Tibial nerve (tissue), 4 donors: ENCODE measurements around the gene FOXK1. TPM values are rescaled to one million over a fixed set of nuclear protein-coding genes. Genes with fewer than 3 reads are reported as not detected.

Experiments used
- DNase-seq, 2 donors: peaks; one replicate each; pipeline ENCODE4 v3.0.0-alpha.2; 2019; ENCODE audit warnings: low spot score in 2 of 2
- H3K27ac ChIP-seq, 4 donors: fragments of 200-600 bp; sonication (generic) in 3 of 4; one replicate each; pipeline ENCODE4 v1.5.1; 2017 to 2019; ENCODE audit warnings: mild to moderate bottlenecking in 1 of 4
- H3K27me3 ChIP-seq, 2 donors: fragments of 200-600 bp; sonication (generic) in 1 of 2; one replicate each; pipeline versions ENCODE4 v1.5.1 to v1.6.0; 2017 to 2019
- H3K36me3 ChIP-seq, 3 donors: fragments of 200-600 bp; sonication (generic); one replicate each; pipeline ENCODE4 v1.5.1; 2018 to 2019
- H3K4me1 ChIP-seq, 4 donors: fragments of 200-600 bp; sonication (generic) in 3 of 4; one replicate each; pipeline ENCODE4 v1.5.1; 2017 to 2019
- H3K4me3 ChIP-seq, 4 donors: fragments of 200-600 bp; sonication (generic) in 3 of 4; one replicate each; pipeline ENCODE4 v1.5.1; 2017 to 2019; ENCODE audit warnings: mild to moderate bottlenecking in 1 of 4, moderate library complexity in 1 of 4
- H3K9me3 ChIP-seq, 4 donors: fragments of 200-600 bp; sonication (generic) in 3 of 4; one replicate each; pipeline ENCODE4 v1.5.1; 2017 to 2019
- EP300 ChIP-seq, 2 donors: sonication (generic); formaldehyde crosslinking; IDR thresholded peaks; one replicate each; pipeline ENCODE4 v1.6.1; 2017; ENCODE audit warnings: antibody characterized with exemption in 2 of 2, mild to moderate bottlenecking in 1 of 2
- POLR2A ChIP-seq, 2 donors: fragments of 450-650 bp; IDR thresholded peaks; one replicate each; pipeline ENCODE4 v1.6.1; 2017; ENCODE audit warnings: antibody characterized with exemption in 2 of 2, mild to moderate bottlenecking in 2 of 2, moderate library complexity in 2 of 2
- WGBS, 2 donors: methylation state at CpG; one replicate each; pipeline ENCODE4 v1.1.5; 2018; 5-methylcytosine and 5-hydroxymethylcytosine counted together
- total RNA-seq, 4 donors: library from RNA; depleted of rRNA; stranded (reverse); fragments of >200 nt; gene quantifications; one replicate each; pipeline ENCODE4 v1.1.0, GENCODE V29; 2016
- TF ChIP-seq, protein P1 (sequence below), 5 experiments: fragments of 200-600 bp in 3 of 5; fragments of 450-650 bp in 2 of 5; sonication (generic) in 3 of 5; IDR thresholded peaks; one replicate each; pipeline ENCODE4 v1.5.1; 2016 to 2019; ENCODE audit warnings: antibody characterized with exemption in 5 of 5, mild to moderate bottlenecking in 3 of 5, moderate library complexity in 2 of 5

FOXK1 gene
- total RNA-seq, 4 donors from 2014 or later, result 24.5 to 47.3 (median 26.4) TPM

DNA sequence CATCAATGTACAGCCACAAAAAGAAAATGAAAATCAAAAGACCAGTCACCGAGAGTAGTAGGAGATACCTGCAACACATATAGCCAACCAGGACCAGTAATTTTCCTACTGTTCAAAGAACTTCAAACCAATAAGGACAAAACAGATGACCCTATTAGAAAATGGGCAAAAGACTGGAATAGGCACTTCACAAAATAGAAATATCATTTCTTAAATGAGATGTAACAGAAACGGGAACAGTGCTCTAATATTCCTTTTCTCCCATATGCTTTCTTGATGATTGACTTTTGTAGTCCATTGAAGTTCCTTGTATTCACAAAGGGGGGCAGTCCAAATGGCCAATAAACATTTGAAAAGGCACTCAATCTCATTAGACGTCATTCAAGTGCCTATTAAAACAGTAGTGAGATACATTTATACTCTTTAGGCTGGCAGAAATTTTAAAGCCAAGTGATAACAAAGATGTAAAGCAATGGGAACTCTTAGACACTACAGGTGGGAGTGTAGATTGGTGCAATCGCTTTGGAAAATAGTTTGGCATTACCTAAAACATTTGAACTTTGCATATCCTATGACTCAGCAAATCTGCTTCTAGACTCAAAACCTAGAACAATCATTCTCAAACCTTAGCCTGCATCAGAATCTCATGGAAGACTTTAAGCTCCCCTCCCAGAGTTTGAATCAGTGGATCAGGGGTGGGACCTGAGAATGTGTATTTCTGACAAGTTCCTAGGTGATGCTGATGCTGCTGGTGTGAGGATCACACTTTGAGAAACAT, 24.3 kb upstream of the FOXK1 start:
- no peak for TF ChIP-seq POLR2A (IDR thresholded peaks at IDR 0.05)
- TF ChIP-seq, protein P1, sequence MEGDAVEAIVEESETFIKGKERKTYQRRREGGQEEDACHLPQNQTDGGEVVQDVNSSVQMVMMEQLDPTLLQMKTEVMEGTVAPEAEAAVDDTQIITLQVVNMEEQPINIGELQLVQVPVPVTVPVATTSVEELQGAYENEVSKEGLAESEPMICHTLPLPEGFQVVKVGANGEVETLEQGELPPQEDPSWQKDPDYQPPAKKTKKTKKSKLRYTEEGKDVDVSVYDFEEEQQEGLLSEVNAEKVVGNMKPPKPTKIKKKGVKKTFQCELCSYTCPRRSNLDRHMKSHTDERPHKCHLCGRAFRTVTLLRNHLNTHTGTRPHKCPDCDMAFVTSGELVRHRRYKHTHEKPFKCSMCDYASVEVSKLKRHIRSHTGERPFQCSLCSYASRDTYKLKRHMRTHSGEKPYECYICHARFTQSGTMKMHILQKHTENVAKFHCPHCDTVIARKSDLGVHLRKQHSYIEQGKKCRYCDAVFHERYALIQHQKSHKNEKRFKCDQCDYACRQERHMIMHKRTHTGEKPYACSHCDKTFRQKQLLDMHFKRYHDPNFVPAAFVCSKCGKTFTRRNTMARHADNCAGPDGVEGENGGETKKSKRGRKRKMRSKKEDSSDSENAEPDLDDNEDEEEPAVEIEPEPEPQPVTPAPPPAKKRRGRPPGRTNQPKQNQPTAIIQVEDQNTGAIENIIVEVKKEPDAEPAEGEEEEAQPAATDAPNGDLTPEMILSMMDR (IDR thresholded peaks at IDR 0.05), result no peak
- TF ChIP-seq EP300 (IDR thresholded peaks at IDR 0.05), result no peak
- H3K27me3 ChIP-seq, result no peaks in the 10 kb centered on the region
- H3K4me3 ChIP-seq, result no peak overlapping the region
- peaks cover 0 to 6% (median 0%) of the 10 kb centered on the region in 4 donors for H3K4me1 ChIP-seq
- no peaks in the 10 kb centered on the region for H3K36me3 ChIP-seq
- no peak for DNase-seq
- 80 to 91% methylated on average over 4 of the region's 4 CpGs for WGBS, 2 donors
- H3K27ac ChIP-seq, result no peak overlapping the region
- H3K9me3 ChIP-seq, result peaks cover 0 to 25% (median 0%) of the 10 kb centered on the region in 4 donors

DNA sequence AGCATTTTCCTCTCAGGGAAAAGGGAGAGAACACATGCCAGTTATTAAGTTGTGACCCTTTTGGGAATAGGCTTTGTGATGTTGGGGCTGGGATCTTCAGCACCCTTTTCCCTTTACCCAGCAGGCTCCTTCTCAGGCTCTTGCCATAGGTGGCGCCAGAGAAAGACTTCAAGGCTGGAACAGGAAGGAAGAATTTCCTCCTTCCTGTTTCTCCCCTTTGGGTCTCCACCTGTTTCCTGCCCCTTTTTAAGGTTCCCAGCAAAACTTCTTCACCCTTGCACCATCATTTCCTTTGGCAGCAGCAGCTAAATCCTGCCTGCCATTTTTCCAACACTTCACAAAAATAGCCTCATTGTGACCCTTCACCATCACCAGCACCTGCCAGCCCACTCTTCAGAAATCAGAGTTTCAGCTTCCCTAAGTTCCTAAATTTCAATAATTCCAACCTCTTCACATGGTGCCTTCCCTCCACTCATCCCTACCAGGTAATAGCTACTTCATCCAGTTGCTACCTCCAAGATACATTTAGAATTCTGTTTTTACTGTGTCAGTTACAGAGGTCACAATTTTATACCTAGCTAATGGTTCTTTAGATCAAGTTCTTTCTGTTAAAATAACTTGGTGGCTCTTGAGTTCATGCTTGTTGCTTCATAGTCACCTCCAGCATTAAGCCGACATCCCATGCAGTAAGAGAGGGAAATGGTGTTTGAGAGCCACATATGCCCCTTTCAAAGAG, 22.4 kb upstream of the FOXK1 start:
- H3K4me1 ChIP-seq, result peaks cover 0 to 6% (median 0%) of the 10 kb centered on the region in 4 donors
- 61 to 76% methylated on average over 2 of the region's 2 CpGs for WGBS, 2 donors
- H3K4me3 ChIP-seq, result no peak overlapping the region
- TF ChIP-seq, protein P1 (IDR thresholded peaks at IDR 0.05), result no peak
- no peak for TF ChIP-seq POLR2A (IDR thresholded peaks at IDR 0.05)
- peaks cover 0 to 25% (median 0%) of the 10 kb centered on the region in 4 donors for H3K9me3 ChIP-seq
- H3K27ac ChIP-seq, result no peak overlapping the region
- no peaks in the 10 kb centered on the region for H3K27me3 ChIP-seq
- H3K36me3 ChIP-seq, result no peaks in the 10 kb centered on the region
- no peak for DNase-seq

DNA sequence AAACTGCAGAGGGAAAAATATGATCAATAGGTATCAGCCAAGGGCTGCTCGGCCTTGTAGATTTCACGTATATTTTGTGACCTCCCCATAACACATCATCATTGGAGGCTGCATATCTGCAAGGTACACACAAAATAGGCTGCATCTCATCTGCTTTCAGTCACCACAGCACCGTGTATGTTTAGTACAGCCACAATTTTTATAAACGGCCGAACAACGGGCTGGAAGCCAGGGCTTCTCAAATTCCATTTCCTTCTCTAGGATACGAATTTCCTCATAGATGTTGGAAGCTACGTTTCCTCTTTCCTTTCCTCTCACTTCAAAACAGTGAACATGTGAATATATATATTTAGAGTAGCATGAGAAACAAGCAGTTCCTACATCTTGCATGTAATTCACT, 20.2 kb upstream of the FOXK1 start:
- no peaks in the 10 kb centered on the region for H3K36me3 ChIP-seq
- H3K4me1 ChIP-seq, result peaks cover 0 to 17% (median 3%) of the 10 kb centered on the region in 4 donors
- TF ChIP-seq EP300 (IDR thresholded peaks at IDR 0.05) (no peak), POLR2A (IDR thresholded peaks at IDR 0.05) (no peak)
- TF ChIP-seq, protein P1 (IDR thresholded peaks at IDR 0.05), result no peak
- WGBS, 2 donors, result 34 to 40% methylated on average over 8 of the region's 8 CpGs
- no peak overlapping the region for H3K4me3 ChIP-seq
- no peak overlapping the region for H3K27ac ChIP-seq
- H3K27me3 ChIP-seq, result no peaks in the 10 kb centered on the region
- DNase-seq, result no peak
- H3K9me3 ChIP-seq, result peaks cover 0 to 25% (median 0%) of the 10 kb centered on the region in 4 donors

DNA sequence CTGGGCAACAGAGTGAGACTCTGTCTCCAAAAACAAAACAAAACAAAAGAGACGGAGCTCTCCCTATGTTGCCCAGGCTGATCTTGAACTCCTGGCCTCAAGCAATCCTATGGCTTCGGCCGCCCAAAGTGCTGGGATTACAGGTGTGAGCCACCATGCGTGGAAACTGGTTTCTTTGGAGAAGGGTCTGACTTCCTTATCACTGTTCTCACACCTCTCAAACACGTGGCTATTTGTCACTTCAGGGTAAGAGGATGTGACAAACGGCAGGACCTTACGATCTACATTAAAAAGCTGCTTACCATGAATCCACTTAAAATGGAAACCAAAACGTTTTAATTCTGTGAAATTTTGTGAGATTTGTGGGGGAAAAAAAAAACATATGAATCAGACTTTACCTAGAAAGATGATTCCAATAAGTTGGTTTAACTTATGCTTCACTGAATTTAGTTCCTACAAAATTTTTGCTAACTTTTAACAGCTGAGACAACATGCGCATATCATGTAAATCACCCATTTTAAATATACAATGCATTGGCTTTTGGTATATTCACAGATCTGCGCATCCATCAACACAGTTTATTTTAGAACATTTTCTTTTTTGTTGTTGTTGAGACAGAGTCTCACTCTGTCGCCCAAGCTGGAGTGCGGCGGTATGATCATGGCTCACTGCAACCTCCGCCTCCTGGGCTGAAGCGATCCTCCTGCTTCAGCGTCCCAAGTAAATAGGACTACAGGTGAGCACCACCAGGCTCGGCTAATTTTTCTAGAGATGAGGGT, 18.7 kb upstream of the FOXK1 start:
- WGBS, 2 donors, result 83 to 84% methylated on average over 17 of the region's 17 CpGs
- TF ChIP-seq EP300 (IDR thresholded peaks at IDR 0.05), result no peak
- TF ChIP-seq POLR2A (IDR thresholded peaks at IDR 0.05), result no peak
- TF ChIP-seq, protein P1 (IDR thresholded peaks at IDR 0.05), result no peak
- peaks cover 0 to 26% (median 3%) of the 10 kb centered on the region in 4 donors for H3K4me1 ChIP-seq
- H3K27ac ChIP-seq, result no peak overlapping the region
- H3K36me3 ChIP-seq, result no peaks in the 10 kb centered on the region
- no peak overlapping the region for H3K4me3 ChIP-seq
- H3K27me3 ChIP-seq, result no peaks in the 10 kb centered on the region
- DNase-seq, result no peak
- peaks cover 0 to 17% (median 0%) of the 10 kb centered on the region in 4 donors for H3K9me3 ChIP-seq
